ENCODE data around the gene THNSL1.
"Not testable (repeated sequence)": the region's sequence is repeated elsewhere in the genome, so short reads cannot be mapped to it uniquely, and the experiment has no call there.

THNSL1 gene

DNA sequence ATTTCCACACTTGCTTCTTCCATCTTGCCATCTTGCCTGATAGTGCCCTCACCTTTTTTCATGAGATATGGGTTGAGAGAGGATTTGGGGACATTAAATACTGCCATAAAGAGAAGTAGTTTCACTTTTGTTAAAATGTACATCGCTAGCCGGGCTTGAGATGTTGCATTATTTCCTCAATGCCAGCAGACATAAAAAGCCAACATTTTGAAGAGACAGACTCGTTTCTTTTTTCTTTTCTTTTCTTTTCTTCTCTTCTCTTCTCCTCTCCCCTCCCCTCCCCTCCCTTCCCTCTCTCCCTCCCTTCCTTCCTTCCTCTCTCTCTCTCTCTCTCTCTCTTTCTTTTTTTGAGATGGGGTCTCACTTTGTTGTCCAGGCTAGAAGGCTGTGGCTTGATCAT lies 18.4 kb upstream of the THNSL1 start:
- no peaks in the 10 kb centered on the region for H3F3A ChIP-seq (ENCODE audit: insufficient read depth, low read length)
- H3K9me2 ChIP-seq (replicated peaks; ENCODE audit: insufficient read depth, low read length), result no peaks in the 10 kb centered on the region
- no peak overlapping the region for H2AFZ ChIP-seq (ENCODE audit: low read length)
- H3K27ac ChIP-seq (ENCODE audit: low read length), result no peak overlapping the region
- H3K9ac ChIP-seq (ENCODE audit: low read length), result no peak overlapping the region
- H3K79me2 ChIP-seq (ENCODE audit: low read length), result no peaks in the 10 kb centered on the region
- H3K4me2 ChIP-seq (ENCODE audit: low read depth, low read length), result no peak overlapping the region
- DNase-seq, result no peak
- no peaks in the 10 kb centered on the region for H3K36me3 ChIP-seq (replicated peaks; ENCODE audit: insufficient read depth, low read length)
- H3K4me1 ChIP-seq (ENCODE audit: low read length), result no peaks in the 10 kb centered on the region
- no peaks in the 10 kb centered on the region for H4K20me1 ChIP-seq (ENCODE audit: insufficient read depth, low read length)
- no peaks in the 10 kb centered on the region for H3K9me3 ChIP-seq (replicated peaks; ENCODE audit: insufficient read depth, low read length)
- H3K27me3 ChIP-seq (replicated peaks; ENCODE audit: insufficient read depth, low read length), result no peaks in the 10 kb centered on the region
- TF ChIP-seq EZH2 (optimal IDR thresholded peaks at IDR 0.05; ENCODE audit: low read depth, low read length) (no peak), EZH2phosphoT487 (IDR thresholded peaks at IDR 0.05; ENCODE audit: low read length) (no peak)
- TF ChIP-seq, protein P1, sequence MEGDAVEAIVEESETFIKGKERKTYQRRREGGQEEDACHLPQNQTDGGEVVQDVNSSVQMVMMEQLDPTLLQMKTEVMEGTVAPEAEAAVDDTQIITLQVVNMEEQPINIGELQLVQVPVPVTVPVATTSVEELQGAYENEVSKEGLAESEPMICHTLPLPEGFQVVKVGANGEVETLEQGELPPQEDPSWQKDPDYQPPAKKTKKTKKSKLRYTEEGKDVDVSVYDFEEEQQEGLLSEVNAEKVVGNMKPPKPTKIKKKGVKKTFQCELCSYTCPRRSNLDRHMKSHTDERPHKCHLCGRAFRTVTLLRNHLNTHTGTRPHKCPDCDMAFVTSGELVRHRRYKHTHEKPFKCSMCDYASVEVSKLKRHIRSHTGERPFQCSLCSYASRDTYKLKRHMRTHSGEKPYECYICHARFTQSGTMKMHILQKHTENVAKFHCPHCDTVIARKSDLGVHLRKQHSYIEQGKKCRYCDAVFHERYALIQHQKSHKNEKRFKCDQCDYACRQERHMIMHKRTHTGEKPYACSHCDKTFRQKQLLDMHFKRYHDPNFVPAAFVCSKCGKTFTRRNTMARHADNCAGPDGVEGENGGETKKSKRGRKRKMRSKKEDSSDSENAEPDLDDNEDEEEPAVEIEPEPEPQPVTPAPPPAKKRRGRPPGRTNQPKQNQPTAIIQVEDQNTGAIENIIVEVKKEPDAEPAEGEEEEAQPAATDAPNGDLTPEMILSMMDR (IDR thresholded peaks at IDR 0.05; ENCODE audit: low read length), result no peak
- no peak overlapping the region for H3K4me3 ChIP-seq (ENCODE audit: low read length)

DNA sequence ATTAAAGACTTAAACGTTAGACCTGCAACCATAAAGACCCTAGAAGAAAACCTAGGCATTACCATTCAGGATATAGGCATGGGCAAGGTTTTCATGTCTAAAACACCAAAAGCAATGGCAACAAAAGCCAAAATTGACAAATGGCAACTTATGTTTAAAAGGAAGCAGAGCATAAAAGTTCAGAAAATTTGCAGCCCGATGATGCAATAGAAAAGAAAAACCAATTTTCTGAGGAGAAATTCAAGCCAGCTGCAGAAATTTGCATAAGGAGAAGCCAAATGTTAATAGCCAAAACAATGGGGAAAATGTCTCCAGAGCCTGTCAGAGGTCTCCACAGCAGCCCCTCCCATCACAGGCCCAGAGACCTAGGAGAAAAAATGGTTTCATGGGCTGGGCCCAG lies 4.8 kb upstream of the THNSL1 start:
- H2AFZ ChIP-seq (ENCODE audit: low read length); H3K4me2 ChIP-seq (ENCODE audit: low read depth, low read length); H3K4me3 ChIP-seq (ENCODE audit: low read length); H3K9ac ChIP-seq (ENCODE audit: low read length); H3K79me2 ChIP-seq (ENCODE audit: low read length); DNase-seq; H3K9me2 ChIP-seq (replicated peaks; ENCODE audit: insufficient read depth, low read length); H3K27ac ChIP-seq (ENCODE audit: low read length); H3K4me1 ChIP-seq (ENCODE audit: low read length); H3K36me3 ChIP-seq (replicated peaks; ENCODE audit: insufficient read depth, low read length); H3K27me3 ChIP-seq (replicated peaks; ENCODE audit: insufficient read depth, low read length); H3K9me3 ChIP-seq (replicated peaks; ENCODE audit: insufficient read depth, low read length); H4K20me1 ChIP-seq (ENCODE audit: insufficient read depth, low read length); H3F3A ChIP-seq (ENCODE audit: insufficient read depth, low read length): not testable (repeated sequence)

DNA sequence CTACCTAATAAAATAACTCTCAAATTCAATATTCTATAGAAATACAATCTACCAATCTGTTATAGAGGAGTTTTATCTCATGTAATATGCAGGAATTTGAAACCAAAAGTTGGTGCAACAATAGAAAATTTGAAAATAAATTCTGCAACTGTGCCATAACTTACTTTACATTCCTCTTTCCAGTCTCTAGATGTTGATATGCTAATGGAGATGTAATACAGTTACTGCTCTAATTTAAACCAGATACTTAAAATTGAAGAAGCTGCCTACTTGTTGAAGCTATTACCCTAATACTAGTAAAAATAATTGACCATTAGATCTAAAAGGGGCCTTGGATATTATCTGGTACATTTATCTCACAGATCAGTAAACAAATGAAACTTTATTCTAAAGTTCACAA lies 1.8 kb upstream of the THNSL1 start:
- Histone ChIP-seq H2AFZ (ENCODE audit: low read length) (no peak overlapping the region), H3K27ac (ENCODE audit: low read length) (no peak overlapping the region), H3K9ac (ENCODE audit: low read length) (no peak overlapping the region), H3K79me2 (ENCODE audit: low read length) (no peaks in the 10 kb centered on the region), H3K4me2 (ENCODE audit: low read depth, low read length) (no peak overlapping the region), H3F3A (ENCODE audit: insufficient read depth, low read length) (peaks cover 16% of the 10 kb centered on the region; the same call in 1 of the 2 replicates), H3K27me3 (replicated peaks; ENCODE audit: insufficient read depth, low read length) (no peaks in the 10 kb centered on the region), H3K4me3 (ENCODE audit: low read length) (no peak overlapping the region), H3K36me3 (replicated peaks; ENCODE audit: insufficient read depth, low read length) (no peaks in the 10 kb centered on the region), H3K4me1 (ENCODE audit: low read length) (0 out of 2 replicates have a peak, but pooled peaks cover 9% of the 10 kb centered on the region), H4K20me1 (ENCODE audit: insufficient read depth, low read length) (no peaks in the 10 kb centered on the region), H3K9me3 (replicated peaks; ENCODE audit: insufficient read depth, low read length) (no peaks in the 10 kb centered on the region), H3K9me2 (replicated peaks; ENCODE audit: insufficient read depth, low read length) (no peaks in the 10 kb centered on the region)
- no peak for TF ChIP-seq EZH2phosphoT487 (IDR thresholded peaks at IDR 0.05; ENCODE audit: low read length)
- TF ChIP-seq, protein P1 (IDR thresholded peaks at IDR 0.05; ENCODE audit: low read length), result no peak
- TF ChIP-seq EZH2 (optimal IDR thresholded peaks at IDR 0.05; ENCODE audit: low read depth, low read length), result no peak
- no peak for DNase-seq

DNA sequence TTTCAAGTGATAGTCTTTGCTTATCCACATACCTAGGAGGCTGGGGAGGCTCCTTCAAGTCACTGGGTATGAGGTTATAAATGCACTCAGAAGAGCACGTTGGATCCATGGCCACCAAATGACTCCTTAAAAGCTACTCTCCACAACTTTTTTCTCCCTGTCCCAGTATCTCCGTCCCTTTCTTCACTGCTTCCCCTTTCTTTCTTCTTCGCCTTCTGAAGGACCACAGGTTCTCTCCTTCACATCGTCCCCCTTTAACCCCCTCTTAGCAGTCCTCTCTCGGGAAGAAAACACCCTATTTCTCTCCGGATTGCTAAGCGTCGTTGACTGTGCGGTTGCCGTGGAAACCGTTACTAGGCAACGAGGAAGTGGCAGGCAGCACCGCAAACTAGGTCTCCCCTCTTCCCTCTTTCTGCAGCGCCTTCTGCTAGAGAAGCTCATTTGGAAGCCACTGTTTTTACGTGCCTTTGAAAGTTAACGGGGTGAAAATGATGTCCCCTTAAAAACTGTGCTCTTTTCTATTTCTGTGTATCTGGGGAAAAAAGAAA lies 510 bp upstream of the THNSL1 start, which contains the start of gene ENKUR:
TSS of gene ENKUR (minus strand) at position 331 of the 548 bp plus-strand sequence. CDS start at position 109, 222 bp downstream.
- no peaks in the 10 kb centered on the region for H3K79me2 ChIP-seq (ENCODE audit: low read length)
- H3K9me2 ChIP-seq (replicated peaks; ENCODE audit: insufficient read depth, low read length), result no peaks in the 10 kb centered on the region
- H3K9me3 ChIP-seq (replicated peaks; ENCODE audit: insufficient read depth, low read length), result no peaks in the 10 kb centered on the region
- peak within 1 kb of the TSS; percentile 91 for H3K9ac ChIP-seq (ENCODE audit: low read length)
- H3K27me3 ChIP-seq (replicated peaks; ENCODE audit: insufficient read depth, low read length), result no peaks in the 10 kb centered on the region
- no peak for TF ChIP-seq EZH2 (optimal IDR thresholded peaks at IDR 0.05; ENCODE audit: low read depth, low read length)
- TF ChIP-seq, protein P1 (IDR thresholded peaks at IDR 0.05; ENCODE audit: low read length), result no peak
- no peak for TF ChIP-seq EZH2phosphoT487 (IDR thresholded peaks at IDR 0.05; ENCODE audit: low read length)
- H3K4me2 ChIP-seq (ENCODE audit: low read depth, low read length), result peak within 1 kb of the TSS; percentile 93
- H4K20me1 ChIP-seq (ENCODE audit: insufficient read depth, low read length), result no peaks in the 10 kb centered on the region
- peak within 1 kb of the TSS; percentile 83 for H3K4me3 ChIP-seq (ENCODE audit: low read length)
- DNase-seq, result peak; percentile 92
- no peaks in the 10 kb centered on the region for H3K36me3 ChIP-seq (replicated peaks; ENCODE audit: insufficient read depth, low read length)
- H2AFZ ChIP-seq (ENCODE audit: low read length), result peak within 1 kb of the TSS; percentile 69
- H3K27ac ChIP-seq (ENCODE audit: low read length), result peak within 1 kb of the TSS; percentile 92
- 0 out of 2 replicates have a peak, but pooled peaks cover 9% of the 10 kb centered on the region for H3K4me1 ChIP-seq (ENCODE audit: low read length)
- peaks cover 16% of the 10 kb centered on the region; the same call in 1 of the 2 replicates for H3F3A ChIP-seq (ENCODE audit: insufficient read depth, low read length)

All from MM.1S (cell line).